Measurements from ENCODE around the gene DAAM2. TPM values are rescaled to one million over a fixed set of nuclear protein-coding genes. Genes with fewer than 3 reads are reported as not detected.

Gene DAAM2
- total and polyA plus RNA-seq, 2 donors from 2014 or later: 6.9 to 19.8 TPM

GRCh38 chr6:39851331-39851730 lies 59.2 kb downstream of the DAAM2 start:
- DNase-seq: no peak
- TF ChIP-seq CTCF (IDR thresholded peaks at IDR 0.05; ENCODE audit: borderline replicate concordance, extremely low read depth, insufficient read depth): no peak
- no peaks in the 10 kb centered on the region for H3K9me3 ChIP-seq (ENCODE audit: control insufficient read depth in 2 of 3, insufficient read depth in 1 of 3, low read length in 3 of 3)
- intact Hi-C loops (cut with DNase I): no loop called here
- peaks cover 0 to 11% (median 0%) of the 10 kb centered on the region in 3 donors for H3K4me1 ChIP-seq (ENCODE audit: control insufficient read depth in 2 of 3, insufficient read depth in 2 of 3, low read depth in 1 of 3, low read length in 3 of 3)
- no peak overlapping the region for H3K9ac ChIP-seq (ENCODE audit: low read length in 3 of 3)
- no peaks in the 10 kb centered on the region for H3K27me3 ChIP-seq (ENCODE audit: control insufficient read depth, insufficient read depth, low read length)
- no peak overlapping the region for H3K27ac ChIP-seq (ENCODE audit: low read depth in 2 of 2, low read length in 2 of 2)
- H3K36me3 ChIP-seq (ENCODE audit: control insufficient read depth in 2 of 3, insufficient read depth in 3 of 3, low read length in 3 of 3): no peaks in the 10 kb centered on the region
- FAIRE-seq: no peak
- no peak overlapping the region for H3K4me3 ChIP-seq (ENCODE audit: low read length in 3 of 3)

GRCh38 chr6:39852324-39852723 lies 60.1 kb downstream of the DAAM2 start:
- Histone ChIP-seq H3K36me3 (ENCODE audit: control insufficient read depth in 2 of 3, insufficient read depth in 3 of 3, low read length in 3 of 3) (no peaks in the 10 kb centered on the region), H3K27ac (ENCODE audit: low read depth in 2 of 2, low read length in 2 of 2) (no peak overlapping the region), H3K4me3 (ENCODE audit: low read length in 3 of 3) (no peak overlapping the region), H3K4me1 (ENCODE audit: control insufficient read depth in 2 of 3, insufficient read depth in 2 of 3, low read depth in 1 of 3, low read length in 3 of 3) (peaks cover 0 to 7% (median 0%) of the 10 kb centered on the region in 3 donors), H3K9me3 (ENCODE audit: control insufficient read depth in 2 of 3, insufficient read depth in 1 of 3, low read length in 3 of 3) (no peaks in the 10 kb centered on the region), H3K27me3 (ENCODE audit: control insufficient read depth, insufficient read depth, low read length) (no peaks in the 10 kb centered on the region), H3K9ac (ENCODE audit: low read length in 3 of 3) (no peak overlapping the region)
- intact Hi-C loops (cut with DNase I): no loop called here
- DNase-seq: no peak
- FAIRE-seq: no peak
- no peak for TF ChIP-seq CTCF (IDR thresholded peaks at IDR 0.05; ENCODE audit: borderline replicate concordance, extremely low read depth, insufficient read depth)

- peaks cover 0 to 6% (median 0%) of the 10 kb centered on the region in 3 donors for H3K4me1 ChIP-seq (ENCODE audit: control insufficient read depth in 2 of 3, insufficient read depth in 2 of 3, low read depth in 1 of 3, low read length in 3 of 3)
- no peak overlapping the region for H3K9ac ChIP-seq (ENCODE audit: low read length in 3 of 3)
- no peak overlapping the region for H3K4me3 ChIP-seq (ENCODE audit: low read length in 3 of 3)
- H3K36me3 ChIP-seq (ENCODE audit: control insufficient read depth in 2 of 3, insufficient read depth in 3 of 3, low read length in 3 of 3): no peaks in the 10 kb centered on the region
- no peaks in the 10 kb centered on the region for H3K27me3 ChIP-seq (ENCODE audit: control insufficient read depth, insufficient read depth, low read length)
- intact Hi-C loops (cut with DNase I): no loop called here
- no peak overlapping the region for H3K27ac ChIP-seq (ENCODE audit: low read depth in 2 of 2, low read length in 2 of 2)
- H3K9me3 ChIP-seq (ENCODE audit: control insufficient read depth in 2 of 3, insufficient read depth in 1 of 3, low read length in 3 of 3): no peaks in the 10 kb centered on the region
- FAIRE-seq (no peak), DNase-seq (no peak)
- no peak for TF ChIP-seq CTCF (IDR thresholded peaks at IDR 0.05; ENCODE audit: borderline replicate concordance, extremely low read depth, insufficient read depth)
Observed at GRCh38 chr6:39853604-39854003, 61.4 kb downstream of the DAAM2 start.

- no peaks in the 10 kb centered on the region for H3K36me3 ChIP-seq (ENCODE audit: control insufficient read depth in 2 of 3, insufficient read depth in 3 of 3, low read length in 3 of 3)
- FAIRE-seq (no peak), DNase-seq (no peak)
- H3K9me3 ChIP-seq (ENCODE audit: control insufficient read depth in 2 of 3, insufficient read depth in 1 of 3, low read length in 3 of 3): no peaks in the 10 kb centered on the region
- H3K9ac ChIP-seq (ENCODE audit: low read length in 3 of 3): no peak overlapping the region
- H3K27ac ChIP-seq (ENCODE audit: low read depth in 2 of 2, low read length in 2 of 2): peak overlapping the region in 1 of 2 donors; percentile 8
- peaks cover 0 to 2% (median 0%) of the 10 kb centered on the region in 3 donors for H3K4me1 ChIP-seq (ENCODE audit: control insufficient read depth in 2 of 3, insufficient read depth in 2 of 3, low read depth in 1 of 3, low read length in 3 of 3)
- intact Hi-C loops (cut with DNase I): no loop called here
- no peaks in the 10 kb centered on the region for H3K27me3 ChIP-seq (ENCODE audit: control insufficient read depth, insufficient read depth, low read length)
- H3K4me3 ChIP-seq (ENCODE audit: low read length in 3 of 3): no peak overlapping the region
- TF ChIP-seq CTCF (IDR thresholded peaks at IDR 0.05; ENCODE audit: borderline replicate concordance, extremely low read depth, insufficient read depth): no peak
Observed at GRCh38 chr6:39855356-39855995, 63.3 kb downstream of the DAAM2 start.

All from kidney (tissue), 14 donors.